ENCODE measurements around the gene SPATA7. TPM values are rescaled to one million over a fixed set of nuclear protein-coding genes. Genes with fewer than 3 reads are reported as not detected.

SPATA7 gene
- polyA plus RNA-seq, 1 of the 3 experiments (the other 2 are of a cell fraction) = 3.5 TPM

GRCh38 chr14:88424573-88424972, 39.1 kb downstream of the SPATA7 start:
- POLR2A ChIA-PET = no interaction called here
- CTCF ChIA-PET = no interaction called here

GRCh38 chr14:88426271-88426670, 40.8 kb downstream of the SPATA7 start:
- WGBS (ENCODE audit: low lambda C conversion rate) = 91% methylated on average over 5 of the region's 7 CpGs
- H3K9me2 ChIP-seq = no peaks in the 10 kb centered on the region
- H3K79me2 ChIP-seq (ENCODE audit: insufficient read depth) = no peaks in the 10 kb centered on the region
- no peaks in the 10 kb centered on the region for H3F3A ChIP-seq (replicated peaks; ENCODE audit: insufficient read depth)
- DNase-seq = no peak
- no peak overlapping the region for H3K9ac ChIP-seq
- H4K20me1 ChIP-seq (ENCODE audit: insufficient read depth) = no peaks in the 10 kb centered on the region
- H3K27me3 ChIP-seq (ENCODE audit: insufficient read depth) = no peaks in the 10 kb centered on the region
- ChIA-PET CTCF (interaction anchor here (0.8 to 1.0 kb wide), 3 partner anchors 10 to 412 kb away, joined by 3 read pairs; no protein-coding TSS in a partner anchor), POLR2A (no interaction called here)
- H3K4me1 ChIP-seq (ENCODE audit: control insufficient read depth in 1 of 2, insufficient read depth in 2 of 2, low read depth in 1 of 2, low read length in 1 of 2) = no peaks in the 10 kb centered on the region; a peak in 2 of 4 replicates
- peaks cover 16 to 18% of the 10 kb centered on the region in 2 experiments for H3K36me3 ChIP-seq (replicated peaks in 1 of 2; ENCODE audit: control insufficient read depth in 1 of 2, insufficient read depth in 2 of 2, low read length in 1 of 2)
- no peak overlapping the region for H2AFZ ChIP-seq (ENCODE audit: low read depth)
- H3K4me2 ChIP-seq = no peak overlapping the region
- H3K27ac ChIP-seq (ENCODE audit: low read depth in 2 of 2, low read length in 1 of 2) = no peak overlapping the region; a peak in 1 of 4 replicates
- H3K9me3 ChIP-seq = no peaks in the 10 kb centered on the region
- no peak overlapping the region for H3K4me3 ChIP-seq (ENCODE audit: low read depth in 2 of 2, low read length in 1 of 2)
- TF ChIP-seq FOSL2 (IDR thresholded peaks at IDR 0.05; ENCODE audit: borderline replicate concordance, low read depth) (no peak), CHD2 (IDR thresholded peaks at IDR 0.05; ENCODE audit: low read length, partially characterized antibody) (no peak), GABPA (IDR thresholded peaks at IDR 0.05; ENCODE audit: low read depth) (no peak), RFX5 (IDR thresholded peaks at IDR 0.05; ENCODE audit: low read length) (no peak), SIN3A (IDR thresholded peaks at IDR 0.05; ENCODE audit: borderline replicate concordance, low read depth, low read length) (no peak), MXI1 (IDR thresholded peaks at IDR 0.05; ENCODE audit: low read depth, low read length) (no peak), EZH2phosphoT487 (IDR thresholded peaks at IDR 0.05; ENCODE audit: borderline replicate concordance, low read depth) (no peak), ELF1 (IDR thresholded peaks at IDR 0.05) (no peak), POLR2AphosphoS5 (IDR thresholded peaks at IDR 0.05; ENCODE audit: low read depth, low read length) (no peak), YY1 (IDR thresholded peaks at IDR 0.05; ENCODE audit: low read depth) (no peak), IRF3 (IDR thresholded peaks at IDR 0.05; ENCODE audit: low read depth, low read length) (no peak), REST (IDR thresholded peaks at IDR 0.05; ENCODE audit: low read depth, low read length) (no peak), PBX3 (IDR thresholded peaks at IDR 0.05) (no peak)

More at GRCh38 chr14:88424573-88424972, 39.1 kb downstream of the SPATA7 start:
- no peak overlapping the region for H2AFZ ChIP-seq (ENCODE audit: low read depth)
- no peaks in the 10 kb centered on the region for H3K9me3 ChIP-seq
- no peaks in the 10 kb centered on the region for H3K9me2 ChIP-seq
- H3K27ac ChIP-seq (ENCODE audit: low read depth in 2 of 2, low read length in 1 of 2) = no peak overlapping the region
- no peaks in the 10 kb centered on the region for H3K27me3 ChIP-seq (ENCODE audit: insufficient read depth)
- DNase-seq = no peak
- no peak overlapping the region for H3K9ac ChIP-seq
- H4K20me1 ChIP-seq (ENCODE audit: insufficient read depth) = no peaks in the 10 kb centered on the region
- H3K79me2 ChIP-seq (ENCODE audit: insufficient read depth) = no peaks in the 10 kb centered on the region
- H3K36me3 ChIP-seq (replicated peaks in 1 of 2; ENCODE audit: control insufficient read depth in 1 of 2, insufficient read depth in 2 of 2, low read length in 1 of 2) = peaks cover 12 to 13% of the 10 kb centered on the region in 2 experiments
- H3K4me3 ChIP-seq (ENCODE audit: low read depth in 2 of 2, low read length in 1 of 2) = no peak overlapping the region
- TF ChIP-seq MXI1 (IDR thresholded peaks at IDR 0.05; ENCODE audit: low read depth, low read length) = no peak
- 0 out of 2 replicates have a peak, but pooled peaks have one; percentile 35 for TF ChIP-seq FOSL2 (IDR thresholded peaks at IDR 0.05; ENCODE audit: borderline replicate concordance, low read depth)
- TF ChIP-seq PBX3 (IDR thresholded peaks at IDR 0.05) = peak; percentile 22; the same call in 1 of the 2 replicates
- peak; percentile 60 for TF ChIP-seq TCF12 (IDR thresholded peaks at IDR 0.05)
- no peak for TF ChIP-seq CHD2 (IDR thresholded peaks at IDR 0.05; ENCODE audit: low read length, partially characterized antibody)
- TF ChIP-seq IRF3 (IDR thresholded peaks at IDR 0.05; ENCODE audit: low read depth, low read length) = no peak
- no peak for TF ChIP-seq RAD21 (IDR thresholded peaks at IDR 0.05; ENCODE audit: low read length)
- no peaks in the 10 kb centered on the region for H3F3A ChIP-seq (replicated peaks; ENCODE audit: insufficient read depth)
- no peaks in the 10 kb centered on the region; a peak in 2 of 4 replicates for H3K4me1 ChIP-seq (ENCODE audit: control insufficient read depth in 1 of 2, insufficient read depth in 2 of 2, low read depth in 1 of 2, low read length in 1 of 2)
- no peak overlapping the region for H3K4me2 ChIP-seq

Measured in SK-N-SH (cell line).